ENCODE data around the gene ITPR1. TPM values are rescaled to one million over a fixed set of nuclear protein-coding genes. Genes with fewer than 3 reads are reported as not detected.

Gene ITPR1
- total RNA-seq, 1 donor from 2014 or later = 53.1 TPM

GRCh38 chr3:4680227-4680691 lies 187.1 kb downstream of the ITPR1 start:
- Mint-ChIP-seq H3K27me3 (ENCODE audit: unreplicated experiment) (peaks cover 7% of the 10 kb centered on the region), H3K9me3 (ENCODE audit: unreplicated experiment) (no peaks in the 10 kb centered on the region), H3K4me1 (ENCODE audit: unreplicated experiment) (peaks cover 6% of the 10 kb centered on the region), H3K36me3 (ENCODE audit: low read depth, unreplicated experiment) (peaks cover 45% of the 10 kb centered on the region), H3K27ac (ENCODE audit: unreplicated experiment) (no peak overlapping the region), H3K4me3 (ENCODE audit: unreplicated experiment) (no peak overlapping the region)
- TF ChIP-seq CTCF (IDR thresholded peaks at IDR 0.05; ENCODE audit: unreplicated experiment) = no peak
- no peak for DNase-seq (ENCODE audit: low spot score)

- H3K4me1 Mint-ChIP-seq (ENCODE audit: unreplicated experiment) = peaks cover 6% of the 10 kb centered on the region
- TF ChIP-seq CTCF (IDR thresholded peaks at IDR 0.05; ENCODE audit: unreplicated experiment) = no peak
- no peaks in the 10 kb centered on the region for H3K9me3 Mint-ChIP-seq (ENCODE audit: unreplicated experiment)
- H3K27ac Mint-ChIP-seq (ENCODE audit: unreplicated experiment) = no peak overlapping the region
- no peak overlapping the region for H3K4me3 Mint-ChIP-seq (ENCODE audit: unreplicated experiment)
- no peak for DNase-seq (ENCODE audit: low spot score)
- peaks cover 49% of the 10 kb centered on the region for H3K36me3 Mint-ChIP-seq (ENCODE audit: low read depth, unreplicated experiment)
- H3K27me3 Mint-ChIP-seq (ENCODE audit: unreplicated experiment) = peaks cover 5% of the 10 kb centered on the region
Observed at GRCh38 chr3:4680871-4681300, 187.7 kb downstream of the ITPR1 start.

GRCh38 chr3:4681301-4681700 lies 188.2 kb downstream of the ITPR1 start:
- Mint-ChIP-seq H3K27ac (ENCODE audit: unreplicated experiment) (no peak overlapping the region), H3K36me3 (ENCODE audit: low read depth, unreplicated experiment) (peaks cover 47% of the 10 kb centered on the region), H3K27me3 (ENCODE audit: unreplicated experiment) (peaks cover 5% of the 10 kb centered on the region), H3K4me1 (ENCODE audit: unreplicated experiment) (peaks cover 6% of the 10 kb centered on the region), H3K9me3 (ENCODE audit: unreplicated experiment) (no peaks in the 10 kb centered on the region), H3K4me3 (ENCODE audit: unreplicated experiment) (no peak overlapping the region)
- DNase-seq (ENCODE audit: low spot score) = no peak
- TF ChIP-seq CTCF (IDR thresholded peaks at IDR 0.05; ENCODE audit: unreplicated experiment) = no peak

GRCh38 chr3:4684117-4684516 lies 191.0 kb downstream of the ITPR1 start:
- H3K27ac Mint-ChIP-seq (ENCODE audit: unreplicated experiment) = no peak overlapping the region
- H3K9me3 Mint-ChIP-seq (ENCODE audit: unreplicated experiment) = no peaks in the 10 kb centered on the region
- no peak overlapping the region for H3K4me3 Mint-ChIP-seq (ENCODE audit: unreplicated experiment)
- no peak for DNase-seq (ENCODE audit: low spot score)
- H3K36me3 Mint-ChIP-seq (ENCODE audit: low read depth, unreplicated experiment) = peaks cover 41% of the 10 kb centered on the region
- no peaks in the 10 kb centered on the region for H3K27me3 Mint-ChIP-seq (ENCODE audit: unreplicated experiment)
- TF ChIP-seq CTCF (IDR thresholded peaks at IDR 0.05; ENCODE audit: unreplicated experiment) = no peak
- peaks cover 3% of the 10 kb centered on the region for H3K4me1 Mint-ChIP-seq (ENCODE audit: unreplicated experiment)

GRCh38 chr3:4684976-4685375 lies 191.8 kb downstream of the ITPR1 start:
- Mint-ChIP-seq H3K4me3 (ENCODE audit: unreplicated experiment) (no peak overlapping the region), H3K9me3 (ENCODE audit: unreplicated experiment) (no peaks in the 10 kb centered on the region), H3K36me3 (ENCODE audit: low read depth, unreplicated experiment) (peaks cover 49% of the 10 kb centered on the region), H3K27me3 (ENCODE audit: unreplicated experiment) (no peaks in the 10 kb centered on the region), H3K27ac (ENCODE audit: unreplicated experiment) (no peak overlapping the region), H3K4me1 (ENCODE audit: unreplicated experiment) (no peaks in the 10 kb centered on the region)
- no peak for DNase-seq (ENCODE audit: low spot score)
- TF ChIP-seq CTCF (IDR thresholded peaks at IDR 0.05; ENCODE audit: unreplicated experiment) = no peak
